GM18517 (cell line): ENCODE measurements around the gene PEX14.

Source experiments
- ATAC-seq: cut with Tn5 transposase; IDR thresholded peaks from one replicate; pipeline ENCODE4 v1.9.1; 2021; ENCODE audit warnings: mild to moderate bottlenecking, moderate library complexity; ENCODE audit not compliant: unreplicated experiment

Gene PEX14

DNA sequence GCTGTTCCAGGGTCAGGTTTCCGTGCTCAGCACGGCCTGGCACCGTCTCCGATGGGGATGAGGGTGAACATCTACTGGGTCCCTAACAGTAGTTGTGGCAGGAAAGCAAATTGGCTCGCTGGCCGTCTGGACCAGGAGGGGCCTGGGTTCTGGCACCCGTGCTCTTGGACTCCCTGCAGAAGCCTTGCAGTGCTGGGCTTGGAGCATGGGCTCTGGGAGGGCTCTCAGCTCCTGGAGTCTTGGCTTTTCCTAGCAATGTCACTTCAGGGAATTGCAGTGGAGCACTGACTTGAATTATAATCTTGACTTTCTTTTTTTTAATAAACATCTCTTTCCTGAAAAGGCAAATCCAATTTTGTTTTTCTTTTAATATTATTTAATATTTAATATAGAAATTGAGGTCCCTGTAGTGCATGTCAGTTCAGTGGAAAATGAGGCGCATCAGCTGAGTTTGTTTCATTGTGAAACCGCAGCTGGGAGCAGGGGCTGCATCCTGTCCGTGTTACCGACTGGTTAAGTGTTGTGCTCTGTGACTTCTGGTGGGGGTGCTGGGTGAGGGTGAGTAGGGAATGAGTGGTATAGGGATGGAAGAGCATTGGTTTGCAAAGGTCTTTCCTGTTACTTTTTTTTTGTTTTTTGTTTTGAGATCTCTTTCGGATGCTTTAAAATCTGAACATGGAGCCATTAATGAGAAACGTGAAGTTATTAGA is 64.1 kb downstream of the PEX14 start:
- ATAC-seq, result no peak

DNA sequence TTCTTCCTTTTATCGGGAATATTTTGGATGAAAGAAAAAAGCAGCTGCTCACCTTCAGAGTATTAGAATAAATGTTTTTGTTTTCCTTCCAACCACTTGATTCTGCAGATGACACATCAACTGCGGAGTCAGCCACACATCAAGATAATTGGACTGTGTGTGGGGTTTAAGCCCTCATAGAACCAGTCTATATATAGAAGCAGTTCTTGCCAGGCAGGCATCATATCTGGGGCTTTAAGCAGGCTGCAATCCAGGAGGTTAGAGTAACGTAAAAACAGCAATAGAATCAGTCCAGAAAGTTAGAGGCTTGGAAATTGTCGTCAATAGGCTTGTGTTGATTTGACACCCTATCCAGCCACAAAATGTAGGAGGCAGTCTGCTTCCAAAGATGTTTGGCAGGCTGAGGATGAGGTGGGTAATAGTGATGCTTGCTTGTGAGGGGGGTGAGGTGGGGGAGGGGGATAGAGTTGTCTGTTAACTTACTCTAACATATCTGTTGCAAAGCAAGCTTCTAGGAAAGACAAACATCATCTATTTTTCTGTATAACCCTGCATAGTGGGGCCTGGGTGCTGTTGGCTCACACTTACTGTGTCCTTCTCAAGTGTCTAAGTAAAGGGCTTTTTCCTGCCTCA is 64.8 kb downstream of the PEX14 start:
- ATAC-seq, result no peak

DNA sequence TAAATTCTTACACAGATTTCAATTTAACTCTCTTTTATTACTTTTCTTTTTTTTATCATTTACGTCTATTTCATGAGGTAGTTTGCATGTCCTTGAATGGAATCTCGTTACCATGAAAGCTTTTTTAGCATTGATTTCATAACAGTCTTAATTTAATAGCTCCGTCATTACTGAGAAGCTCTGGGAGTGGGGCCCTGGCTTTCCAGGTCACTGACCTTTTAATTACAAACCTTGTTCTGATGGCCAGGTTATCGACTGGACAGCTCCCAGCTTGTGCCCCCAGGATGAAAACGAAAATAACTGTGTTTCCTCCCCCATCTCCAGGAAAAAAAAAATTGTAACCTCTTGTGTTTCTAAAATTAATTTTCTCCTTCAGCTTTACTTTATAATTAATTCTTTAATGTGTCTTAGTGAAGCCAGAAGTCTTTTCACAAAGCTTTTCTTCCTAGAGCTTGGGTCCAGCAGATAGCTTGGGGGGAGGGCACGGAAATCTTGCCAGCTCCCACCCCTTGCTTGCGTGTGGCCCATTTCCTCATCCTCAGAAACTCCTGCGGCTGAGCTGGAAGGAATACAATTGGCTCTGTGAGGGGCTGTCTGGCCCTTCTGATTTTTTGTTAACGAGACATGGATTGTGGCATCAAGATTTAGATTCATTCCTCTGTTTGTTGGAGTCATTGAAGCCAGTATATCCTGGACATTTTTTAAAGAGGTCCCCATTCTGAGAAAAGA is 65.7 kb downstream of the PEX14 start:
- ATAC-seq, result no peak

DNA sequence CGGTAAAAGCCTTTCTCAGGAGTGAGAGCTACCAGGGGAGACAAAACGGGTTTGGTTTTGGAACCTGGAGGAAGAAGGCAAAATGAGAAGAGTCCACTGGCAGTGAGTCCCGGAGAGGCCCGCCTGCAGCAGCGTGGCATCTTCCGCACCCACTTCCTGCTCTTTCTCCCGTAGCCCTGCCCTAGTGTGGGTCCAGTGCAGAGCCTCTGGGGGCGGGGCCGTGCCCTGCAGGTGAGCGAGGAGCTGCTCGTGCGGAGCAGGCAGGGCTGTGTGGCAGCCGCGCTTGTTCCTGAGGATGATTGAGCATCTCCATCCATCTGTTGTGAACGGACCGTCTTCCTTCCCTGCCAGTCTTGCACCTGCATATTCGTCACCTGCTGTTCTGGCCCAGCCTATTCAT is 66.5 kb downstream of the PEX14 start:
- ATAC-seq, result no peak

DNA sequence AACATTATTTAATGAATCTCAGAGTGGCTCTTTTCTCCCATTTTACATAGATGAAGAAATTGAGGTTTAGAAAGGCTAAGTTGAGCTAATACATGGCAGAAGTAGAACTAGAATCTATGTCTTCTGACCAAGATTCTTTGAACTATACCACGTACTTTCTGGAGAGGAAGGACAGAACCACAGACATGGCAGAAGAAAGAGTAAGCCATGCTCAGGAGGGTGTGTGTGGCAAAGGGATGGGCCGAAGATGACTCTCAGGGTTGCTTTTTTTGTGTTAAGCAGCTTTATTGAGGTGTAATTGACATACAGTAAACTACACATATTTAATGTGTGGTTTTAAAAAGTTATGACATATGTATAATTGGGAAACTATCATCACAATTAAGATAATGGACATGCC is 69.5 kb downstream of the PEX14 start:
- ATAC-seq, result no peak

DNA sequence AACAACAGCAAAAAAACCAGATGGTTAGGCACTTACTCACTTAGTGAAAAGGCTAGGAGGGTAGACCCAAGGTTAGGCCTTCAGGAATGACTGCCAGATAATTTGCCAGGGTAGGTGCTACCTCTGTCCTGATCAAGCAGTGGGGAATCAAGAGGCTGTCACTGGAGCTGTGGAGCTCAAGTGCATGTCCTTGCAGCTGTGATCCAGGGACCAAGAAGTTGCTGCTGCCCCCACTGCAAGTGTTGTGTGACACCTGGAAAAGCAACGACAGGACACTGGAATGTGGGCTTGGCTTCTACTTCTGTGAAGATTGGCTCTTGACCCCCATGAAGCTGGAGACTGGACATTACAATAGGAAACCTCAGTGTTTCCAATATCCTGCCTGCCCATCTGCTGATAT is 72.1 kb downstream of the PEX14 start:
- no peak for ATAC-seq

DNA sequence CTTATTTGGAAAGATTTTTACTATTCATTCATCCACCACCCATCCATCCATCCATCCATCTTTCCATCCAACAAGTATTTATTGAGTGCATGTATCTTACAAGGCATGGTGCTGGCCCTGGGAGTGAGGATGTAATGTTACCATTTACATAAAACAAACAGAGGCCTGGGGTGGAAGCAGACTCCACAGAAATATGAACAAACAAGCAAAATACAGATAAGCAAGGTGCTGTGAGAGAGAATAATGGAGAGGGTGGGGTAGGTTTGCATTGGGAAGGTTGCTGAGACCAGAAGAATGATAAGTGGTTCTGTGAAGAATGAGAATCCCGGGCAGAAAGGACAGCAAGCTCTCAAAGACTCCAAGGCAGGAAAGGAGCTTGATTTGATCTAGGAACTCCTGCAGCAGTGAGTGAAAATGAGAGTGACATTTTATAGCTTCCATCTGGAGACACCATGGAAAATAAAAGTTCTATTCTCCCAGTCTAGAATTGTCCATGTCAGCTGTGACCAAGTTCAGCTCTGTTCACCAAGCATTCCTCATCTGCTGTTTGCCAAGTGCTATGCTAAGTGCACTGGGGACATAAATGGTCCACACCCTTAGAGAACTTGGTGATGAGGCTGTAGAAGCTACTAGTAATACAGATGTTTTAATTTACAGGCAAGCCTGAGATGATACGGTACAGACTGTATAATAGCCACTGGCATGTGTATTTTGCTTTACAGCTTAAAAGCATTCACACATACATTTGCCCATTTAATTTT is 75.3 kb downstream of the PEX14 start:
- no peak for ATAC-seq

DNA sequence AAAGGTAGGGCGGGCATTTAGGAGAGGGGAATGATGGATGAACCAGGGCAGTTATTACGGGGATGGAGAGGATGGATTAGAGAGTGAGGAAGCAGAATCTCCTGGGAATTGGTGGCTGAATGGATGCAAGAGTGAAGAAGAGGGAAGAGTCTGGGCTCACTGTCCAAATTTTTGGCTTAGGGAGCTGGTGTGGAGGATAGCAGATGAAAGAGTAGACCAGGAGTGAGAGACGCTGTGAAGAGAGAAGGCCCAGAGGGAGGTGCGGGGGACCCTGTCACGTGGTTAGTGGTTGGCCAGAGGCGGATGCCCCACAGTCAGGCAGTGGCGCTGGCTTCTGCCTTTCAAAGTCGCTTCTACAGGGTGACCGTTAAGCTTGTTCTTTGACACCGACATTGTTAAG is 78.4 kb downstream of the PEX14 start:
- ATAC-seq, result no peak

DNA sequence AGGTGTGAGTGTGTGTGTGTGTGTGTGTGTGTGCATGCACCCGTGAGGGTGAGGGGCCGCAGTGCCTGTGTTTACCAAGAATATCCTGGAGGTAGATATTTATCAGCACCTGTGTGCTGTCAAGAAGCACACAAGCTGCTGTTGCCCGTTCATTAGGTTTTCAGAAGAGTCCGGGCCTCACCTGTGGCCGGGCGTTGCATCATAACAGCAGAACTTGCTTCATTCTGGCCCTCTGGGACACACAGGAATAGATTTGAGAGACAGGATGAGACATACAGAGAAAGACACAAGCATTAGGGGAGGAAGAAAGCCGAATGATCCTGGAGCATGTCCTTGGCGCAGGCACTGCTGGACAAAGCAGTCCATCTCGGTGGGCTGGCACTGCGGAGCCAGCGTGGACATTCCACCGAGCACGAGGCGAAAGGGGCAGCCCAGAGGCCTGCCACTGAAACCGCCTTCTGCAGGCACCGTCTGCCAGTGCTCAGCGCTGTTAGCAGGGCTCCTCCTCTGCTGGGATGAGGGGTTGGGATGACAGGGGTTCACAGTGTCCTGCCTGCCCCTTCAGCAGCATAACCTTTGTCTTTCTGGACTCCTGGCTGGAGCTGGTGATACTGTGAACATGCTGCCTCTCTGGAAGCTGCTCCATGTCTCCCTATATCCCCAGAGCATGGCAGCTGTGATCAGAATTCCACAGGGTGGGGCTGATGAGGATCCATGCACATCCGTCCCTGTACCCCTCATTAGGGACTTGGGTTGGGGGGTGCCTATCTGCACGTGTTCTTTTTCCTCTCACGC is 81.1 kb downstream of the PEX14 start:
- no peak for ATAC-seq

DNA sequence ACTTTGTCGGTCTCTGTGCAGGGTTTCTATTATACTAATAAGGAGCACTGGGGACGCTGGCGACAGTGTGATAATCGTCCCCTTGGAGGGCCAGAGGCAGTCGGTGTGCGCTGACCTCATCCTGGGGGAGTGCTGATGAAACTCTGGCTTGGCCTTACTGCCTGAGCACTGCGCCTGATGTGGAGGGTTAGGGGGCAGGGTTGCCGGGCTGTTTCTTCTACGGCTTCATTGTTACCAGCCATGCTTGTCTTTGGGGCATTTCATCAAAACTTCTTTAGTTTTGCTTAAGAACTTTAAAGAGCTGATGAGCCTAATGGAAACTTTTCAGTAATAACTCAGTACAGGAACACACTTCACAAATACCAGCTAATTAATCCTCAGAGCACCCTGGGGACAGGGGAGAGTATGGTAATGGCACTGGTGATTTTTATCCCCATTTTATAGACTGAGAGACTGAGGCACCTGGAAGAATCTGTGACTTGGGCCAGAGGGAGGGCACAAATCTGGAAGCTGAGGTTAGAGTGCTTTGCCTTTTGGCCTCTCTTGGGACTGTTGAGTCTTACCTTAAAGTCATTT is 81.8 kb downstream of the PEX14 start:
- ATAC-seq, result no peak

DNA sequence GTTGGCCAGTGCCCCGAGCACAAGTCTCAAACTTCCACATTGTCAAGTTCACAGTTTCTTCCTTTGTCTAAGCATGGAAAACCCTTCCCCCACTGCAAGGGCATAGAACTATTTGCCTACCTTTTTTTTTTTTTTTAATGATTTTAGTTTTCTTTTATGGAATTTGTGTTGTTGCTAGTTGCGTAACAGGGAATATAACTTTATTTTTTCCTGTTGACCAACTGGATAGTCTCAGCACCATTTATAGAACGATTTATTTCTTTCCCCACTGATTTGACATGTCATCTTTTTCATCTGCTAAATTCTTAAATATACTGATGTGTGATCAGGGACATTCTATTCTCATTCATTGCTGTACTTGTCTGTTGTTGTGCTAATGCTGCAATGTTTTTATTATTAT is 83.0 kb downstream of the PEX14 start:
- ATAC-seq, result no peak

DNA sequence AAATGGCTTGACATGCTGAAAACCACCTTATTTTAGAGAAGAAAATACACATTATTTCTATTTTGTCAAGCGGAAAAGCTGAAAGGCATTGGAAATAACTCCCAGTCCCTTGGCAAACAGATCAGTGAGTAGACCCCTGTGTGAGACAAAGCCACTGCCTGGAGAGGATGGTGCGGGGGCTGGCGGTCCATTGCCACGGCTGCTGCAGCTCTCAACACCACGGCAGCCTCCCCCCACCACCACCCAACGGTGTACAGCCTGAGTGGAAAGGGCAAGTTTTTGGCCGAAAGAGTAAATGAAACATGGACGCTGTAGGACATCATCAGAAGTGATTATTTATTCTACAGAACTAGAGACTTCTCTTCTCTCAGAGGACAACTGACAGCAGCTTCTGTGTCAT is 84.6 kb downstream of the PEX14 start:
- no peak for ATAC-seq

DNA sequence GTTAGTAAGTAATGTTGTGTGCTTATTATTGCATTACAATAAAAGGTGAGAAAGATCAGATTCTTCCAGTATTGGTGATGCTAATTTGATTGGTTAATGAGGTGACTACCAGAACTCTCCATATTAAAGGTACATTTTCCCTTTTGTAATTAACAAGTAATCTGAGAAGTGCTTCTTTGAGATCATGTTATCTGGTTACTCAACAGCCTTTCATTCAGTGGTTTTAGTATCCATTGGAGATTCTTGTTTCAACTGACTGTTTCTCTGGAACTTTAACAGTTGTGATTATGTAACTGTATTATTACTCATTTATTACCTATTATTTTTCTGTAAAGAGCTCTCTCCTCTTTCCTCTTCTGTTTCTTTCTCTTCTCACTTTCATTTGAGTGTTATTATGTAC is 86.7 kb downstream of the PEX14 start:
- no peak for ATAC-seq

DNA sequence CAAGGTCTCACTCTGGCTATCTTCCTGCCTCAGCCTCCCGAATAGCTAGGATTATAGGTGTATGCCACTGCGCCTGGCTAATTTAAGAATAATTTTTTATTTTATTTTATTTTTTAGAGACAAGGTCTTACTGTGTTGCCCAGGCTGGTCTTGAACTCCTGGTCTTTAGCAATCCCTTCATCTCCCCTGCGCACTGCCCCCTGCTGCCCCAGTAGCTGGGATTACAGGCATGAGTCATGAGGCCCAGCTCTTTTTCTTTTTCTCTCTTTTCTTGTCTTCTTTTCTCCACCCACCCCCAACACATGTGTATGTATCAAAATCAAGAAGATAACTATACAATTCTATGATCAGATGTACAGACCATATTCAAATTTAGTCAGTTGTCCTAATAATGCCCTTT is 87.2 kb downstream of the PEX14 start:
- ATAC-seq, result no peak

DNA sequence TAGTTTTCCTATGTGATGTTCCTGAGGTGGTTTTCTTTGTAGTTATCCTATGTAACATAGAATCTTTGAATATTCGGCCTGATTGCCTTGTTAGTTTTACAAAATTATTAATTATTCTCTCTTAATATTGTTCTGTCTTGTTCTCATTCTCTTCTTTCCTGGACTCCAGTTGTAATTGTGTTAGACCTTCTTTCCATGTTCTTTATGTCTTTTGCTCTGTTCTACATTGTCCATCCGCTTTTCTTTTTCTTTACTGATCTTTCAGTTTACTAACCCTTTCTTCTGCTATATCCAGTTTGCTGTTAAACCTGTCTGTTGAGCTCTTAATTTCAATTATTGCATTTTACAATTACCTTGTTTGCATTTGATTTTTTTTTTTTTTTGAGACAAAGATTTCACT is 89.3 kb downstream of the PEX14 start:
- ATAC-seq, result no peak

DNA sequence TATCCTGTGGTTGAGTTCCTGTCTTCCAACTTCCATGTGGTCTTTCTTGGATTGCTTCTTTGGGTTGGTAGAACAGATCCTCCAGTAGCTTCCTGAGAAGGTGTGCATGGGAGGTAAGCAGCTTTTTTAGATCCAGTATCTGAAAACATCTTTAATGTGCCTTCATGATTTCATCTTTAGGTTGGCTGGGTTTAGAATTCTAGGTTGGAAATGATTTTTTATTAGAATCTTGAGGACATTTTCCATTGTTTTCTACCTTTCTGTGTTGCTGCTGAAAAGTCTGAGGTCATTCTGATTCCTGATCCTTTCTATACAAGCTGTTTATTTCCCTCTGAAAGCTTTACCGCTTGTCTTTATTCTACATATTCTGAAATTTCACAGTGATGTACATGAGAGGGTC is 94.8 kb downstream of the PEX14 start:
- ATAC-seq, result no peak

DNA sequence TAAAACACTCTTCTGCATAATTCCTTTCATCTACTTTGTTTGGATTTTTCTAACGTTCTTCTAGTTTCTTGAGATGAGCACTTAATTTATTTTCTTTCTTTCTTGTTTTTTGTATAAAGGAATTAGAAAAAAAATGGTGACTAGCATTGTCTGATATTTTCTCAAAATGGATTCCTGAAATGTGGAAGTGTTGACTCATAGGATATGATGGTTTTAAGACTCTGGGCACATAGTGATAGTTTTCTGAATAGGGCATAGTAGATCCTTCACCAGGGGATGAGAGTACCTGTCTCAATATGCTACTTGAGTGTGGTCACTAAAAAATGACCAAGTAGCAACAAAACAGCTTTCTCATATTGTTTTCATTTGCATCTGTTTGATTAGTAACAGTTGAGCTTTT is 100.9 kb downstream of the PEX14 start:
- ATAC-seq, result no peak

DNA sequence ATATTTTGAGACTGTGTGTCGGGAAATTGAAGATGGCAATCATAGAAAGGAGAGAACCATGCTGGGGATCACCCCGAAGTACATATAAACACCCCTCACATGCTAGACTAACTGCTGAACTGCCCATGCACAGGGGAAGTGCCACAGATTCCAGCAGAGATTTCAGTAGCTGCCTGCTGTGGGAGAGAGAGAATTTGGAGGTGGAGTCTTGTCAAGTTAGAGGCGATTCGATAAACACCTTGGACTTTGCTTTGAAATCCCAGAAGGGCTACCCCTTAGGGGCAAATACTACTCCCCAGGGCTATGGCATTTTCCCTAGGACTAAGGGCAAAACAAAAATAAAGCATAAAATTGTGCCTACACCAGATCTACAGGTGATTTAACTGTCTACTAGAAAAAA is 103.3 kb downstream of the PEX14 start:
- no peak for ATAC-seq

DNA sequence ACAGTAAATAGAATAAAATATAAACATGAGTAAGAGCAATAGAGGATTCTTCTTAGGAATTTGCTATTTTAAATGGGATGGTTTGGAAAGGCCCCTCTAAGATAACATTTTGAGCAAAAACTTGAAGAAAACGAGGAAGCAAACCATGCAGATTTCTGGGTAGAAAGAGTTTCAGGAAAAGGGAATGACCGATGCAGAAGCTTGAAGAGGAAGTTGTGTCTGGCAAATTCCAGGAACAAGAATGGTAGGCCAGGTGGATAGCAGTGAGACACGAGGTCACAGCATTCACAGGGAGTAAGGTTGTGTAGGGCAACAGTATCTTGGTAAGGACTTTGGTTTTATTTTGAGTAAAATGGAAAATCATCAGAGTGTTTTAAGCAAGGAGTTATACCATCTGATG is 108.9 kb downstream of the PEX14 start:
- ATAC-seq, result no peak

DNA sequence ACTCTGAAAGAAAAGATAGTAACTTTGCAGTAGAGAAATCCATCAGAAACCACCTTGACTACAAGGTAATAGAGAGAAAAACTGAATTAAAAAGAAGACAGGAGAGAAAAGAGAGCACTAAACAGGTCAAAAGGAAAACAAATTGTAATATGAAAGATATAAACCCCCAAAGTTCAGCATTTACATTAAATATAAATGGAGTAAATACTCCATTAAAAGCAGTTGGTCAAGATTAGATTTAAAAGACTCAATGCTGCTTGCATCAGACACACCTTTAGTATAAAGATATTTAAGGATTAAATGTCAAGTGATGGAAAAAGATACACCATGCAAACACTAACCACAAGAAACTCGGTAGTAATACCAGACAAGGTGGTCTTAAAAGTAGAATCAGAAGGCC is 110.5 kb downstream of the PEX14 start:
- no peak for ATAC-seq
